DMS79 (cell line): ENCODE data around the gene STIM2.

Experiments
- DNase-seq: peaks from one replicate; lab custom pipeline; 2025; lab: John Stamatoyannopoulos, UW

The STIM2 gene

GRCh38 chr4:27040356-27040755, 179.7 kb downstream of the STIM2 start:
- no peak for DNase-seq

GRCh38 chr4:27042411-27042810, 181.8 kb downstream of the STIM2 start:
- DNase-seq: no peak

- no peak for DNase-seq
Measured at GRCh38 chr4:27043200-27043599, 182.6 kb downstream of the STIM2 start.

- DNase-seq: no peak
Measured at GRCh38 chr4:27046851-27047250, 186.2 kb downstream of the STIM2 start.

GRCh38 chr4:27048429-27049238, 188.0 kb downstream of the STIM2 start:
- no peak for DNase-seq

- DNase-seq: no peak
Measured at GRCh38 chr4:27049239-27049829, 188.7 kb downstream of the STIM2 start.

GRCh38 chr4:27050731-27051130, 190.1 kb downstream of the STIM2 start:
- DNase-seq: no peak

- no peak for DNase-seq
Measured at GRCh38 chr4:27055221-27055760, 194.7 kb downstream of the STIM2 start.

- no peak for DNase-seq
Measured at GRCh38 chr4:27056281-27056680, 195.6 kb downstream of the STIM2 start.

- DNase-seq: no peak
Measured at GRCh38 chr4:27057053-27057452, 196.4 kb downstream of the STIM2 start.

- DNase-seq: no peak
Measured at GRCh38 chr4:27057662-27058061, 197.0 kb downstream of the STIM2 start.

GRCh38 chr4:27058819-27059406, 198.3 kb downstream of the STIM2 start:
- DNase-seq: no peak

GRCh38 chr4:27059446-27059845, 198.8 kb downstream of the STIM2 start:
- no peak for DNase-seq

- no peak for DNase-seq
Measured at GRCh38 chr4:27062256-27062655, 201.6 kb downstream of the STIM2 start.

GRCh38 chr4:27066591-27066990, 205.9 kb downstream of the STIM2 start:
- DNase-seq: no peak

GRCh38 chr4:27068151-27068867, 207.7 kb downstream of the STIM2 start:
- DNase-seq: no peak
